MM.1S (cell line): Measurements from ENCODE around the gene SUCO.

Experiments
- DNase-seq: peaks from one replicate; pipeline ENCODE4 v3.0.0-alpha.2; 2015
- H2AFZ ChIP-seq: fragments of 300-600 bp; sonication (generic); 2 replicates; pipeline ENCODE4 v1.6.0; 2016; ENCODE audit warnings: antibody characterized with exemption, low read length
- H3F3A ChIP-seq: fragments of 300-600 bp; sonication (generic); 2 replicates; pipeline ENCODE4 v1.6.1; 2016; ENCODE audit warnings: mild to moderate bottlenecking, antibody characterized with exemption, low read length, moderate library complexity, mixed read lengths; ENCODE audit not compliant: insufficient read depth
- H3K27ac ChIP-seq: fragments of 300-600 bp; sonication (generic); 2 replicates; pipeline ENCODE4 v1.5.1; 2016; ENCODE audit warnings: mild to moderate bottlenecking, low read length
- H3K27me3 ChIP-seq: fragments of 300-600 bp; sonication (generic); replicated peaks from 2 replicates; pipeline ENCODE4 v1.6.0; 2016; ENCODE audit warnings: low read length; ENCODE audit not compliant: insufficient read depth
- H3K36me3 ChIP-seq: fragments of 300-600 bp; sonication (generic); replicated peaks from 2 replicates; pipeline ENCODE4 v1.6.1; 2016; ENCODE audit warnings: mild to moderate bottlenecking, low read length, mixed read lengths; ENCODE audit not compliant: insufficient read depth
- H3K4me1 ChIP-seq: fragments of 300-600 bp; sonication (generic); 2 replicates; pipeline ENCODE4 v1.6.1; 2016; ENCODE audit warnings: low read length, mixed read lengths
- H3K4me2 ChIP-seq: fragments of 300-600 bp; sonication (generic); 2 replicates; pipeline ENCODE4 v1.6.0; 2016; ENCODE audit warnings: low read depth, low read length
- H3K4me3 ChIP-seq: fragments of 300-600 bp; sonication (generic); 2 replicates; pipeline ENCODE4 v1.5.1; 2016; ENCODE audit warnings: low read length, mixed read lengths
- H3K79me2 ChIP-seq: fragments of 300-600 bp; sonication (generic); 2 replicates; pipeline ENCODE4 v1.6.1; 2016; ENCODE audit warnings: mixed run types, low read length, mixed read lengths
- H3K9ac ChIP-seq: fragments of 300-600 bp; sonication (generic); 2 replicates; pipeline ENCODE4 v1.6.1; 2016; ENCODE audit warnings: low read length, mixed read lengths
- H3K9me2 ChIP-seq: fragments of 300-600 bp; sonication (generic); replicated peaks from 2 replicates; pipeline ENCODE4 v1.6.1; 2016; ENCODE audit warnings: mild to moderate bottlenecking, low read length, mixed read lengths; ENCODE audit not compliant: insufficient read depth
- H3K9me3 ChIP-seq: fragments of 300-600 bp; sonication (generic); replicated peaks from 2 replicates; pipeline ENCODE4 v1.6.1; 2016; ENCODE audit warnings: mild to moderate bottlenecking, low read length, mixed read lengths; ENCODE audit not compliant: insufficient read depth
- H4K20me1 ChIP-seq: fragments of 300-600 bp; sonication (generic); 2 replicates; pipeline ENCODE4 v1.6.1; 2016; ENCODE audit warnings: mild to moderate bottlenecking, low read length, moderate library complexity, mixed read lengths; ENCODE audit not compliant: insufficient read depth
- EZH2 ChIP-seq: fragments of 300-600 bp; sonication (generic); optimal IDR thresholded peaks from 2 replicates; pipeline ENCODE3; 2017; ENCODE audit warnings: low read depth, mild to moderate bottlenecking, antibody characterized with exemption, low read length, mixed read lengths
- EZH2phosphoT487 ChIP-seq: fragments of 300-600 bp; sonication (generic); IDR thresholded peaks from 2 replicates; pipeline ENCODE4 v1.6.1; 2018; ENCODE audit warnings: antibody characterized with exemption, low read length
- TF ChIP-seq, protein P1 (sequence below): fragments of 300-600 bp; sonication (generic); IDR thresholded peaks from 2 replicates; pipeline ENCODE4 v1.5.1; 2016; ENCODE audit warnings: antibody characterized with exemption, low read length, mixed read lengths

The SUCO gene, protein sequence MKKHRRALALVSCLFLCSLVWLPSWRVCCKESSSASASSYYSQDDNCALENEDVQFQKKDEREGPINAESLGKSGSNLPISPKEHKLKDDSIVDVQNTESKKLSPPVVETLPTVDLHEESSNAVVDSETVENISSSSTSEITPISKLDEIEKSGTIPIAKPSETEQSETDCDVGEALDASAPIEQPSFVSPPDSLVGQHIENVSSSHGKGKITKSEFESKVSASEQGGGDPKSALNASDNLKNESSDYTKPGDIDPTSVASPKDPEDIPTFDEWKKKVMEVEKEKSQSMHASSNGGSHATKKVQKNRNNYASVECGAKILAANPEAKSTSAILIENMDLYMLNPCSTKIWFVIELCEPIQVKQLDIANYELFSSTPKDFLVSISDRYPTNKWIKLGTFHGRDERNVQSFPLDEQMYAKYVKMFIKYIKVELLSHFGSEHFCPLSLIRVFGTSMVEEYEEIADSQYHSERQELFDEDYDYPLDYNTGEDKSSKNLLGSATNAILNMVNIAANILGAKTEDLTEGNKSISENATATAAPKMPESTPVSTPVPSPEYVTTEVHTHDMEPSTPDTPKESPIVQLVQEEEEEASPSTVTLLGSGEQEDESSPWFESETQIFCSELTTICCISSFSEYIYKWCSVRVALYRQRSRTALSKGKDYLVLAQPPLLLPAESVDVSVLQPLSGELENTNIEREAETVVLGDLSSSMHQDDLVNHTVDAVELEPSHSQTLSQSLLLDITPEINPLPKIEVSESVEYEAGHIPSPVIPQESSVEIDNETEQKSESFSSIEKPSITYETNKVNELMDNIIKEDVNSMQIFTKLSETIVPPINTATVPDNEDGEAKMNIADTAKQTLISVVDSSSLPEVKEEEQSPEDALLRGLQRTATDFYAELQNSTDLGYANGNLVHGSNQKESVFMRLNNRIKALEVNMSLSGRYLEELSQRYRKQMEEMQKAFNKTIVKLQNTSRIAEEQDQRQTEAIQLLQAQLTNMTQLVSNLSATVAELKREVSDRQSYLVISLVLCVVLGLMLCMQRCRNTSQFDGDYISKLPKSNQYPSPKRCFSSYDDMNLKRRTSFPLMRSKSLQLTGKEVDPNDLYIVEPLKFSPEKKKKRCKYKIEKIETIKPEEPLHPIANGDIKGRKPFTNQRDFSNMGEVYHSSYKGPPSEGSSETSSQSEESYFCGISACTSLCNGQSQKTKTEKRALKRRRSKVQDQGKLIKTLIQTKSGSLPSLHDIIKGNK (N-terminal part only)

DNA sequence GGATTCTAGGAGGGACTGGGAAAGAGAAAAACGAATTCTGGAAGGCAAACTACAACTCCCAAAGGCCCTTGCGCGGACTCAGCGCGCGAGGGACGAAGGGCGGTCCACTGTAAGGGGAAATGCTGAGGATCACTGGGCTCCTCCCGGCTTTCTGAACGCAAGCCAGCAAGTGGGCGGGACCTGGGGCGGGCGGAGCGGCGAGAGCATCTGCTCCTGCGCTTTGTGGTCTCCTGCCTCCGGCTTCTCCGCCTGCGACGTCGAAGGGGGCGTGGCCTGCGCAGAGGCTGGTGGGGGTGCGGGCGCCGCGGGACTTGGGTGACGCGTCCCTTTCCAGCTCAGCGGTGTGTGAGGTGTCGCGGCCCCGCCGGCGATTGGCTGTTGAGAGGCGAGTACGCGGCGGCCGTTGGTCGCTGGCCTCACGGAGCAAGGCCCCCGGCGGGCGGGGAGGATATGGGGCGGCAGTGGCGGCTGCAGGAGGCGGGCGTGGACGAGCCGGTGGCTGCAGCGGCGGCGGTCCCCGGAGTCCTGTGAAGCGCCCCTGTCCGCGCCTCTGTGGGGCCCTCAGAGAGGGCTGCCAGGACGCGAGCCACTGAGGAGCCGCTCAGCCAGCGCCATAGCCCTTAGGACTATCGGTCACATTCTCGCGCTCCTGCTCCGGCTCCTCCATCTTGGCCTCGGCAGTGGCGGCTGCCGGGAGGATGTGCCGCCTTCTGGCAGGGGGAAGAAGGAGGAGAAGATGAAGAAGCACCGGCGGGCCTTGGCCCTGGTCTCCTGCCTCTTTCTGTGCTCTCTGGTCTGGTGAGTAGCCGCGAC is at the start of gene SUCO:
SUCO (plus strand) TSS at position 451 of the 813 bp plus-strand sequence; CDS start at position 737, 286 bp downstream.
- Histone ChIP-seq H3K4me1 (peaks cover 22% of the 10 kb centered on the region), H4K20me1 (peaks cover 10% of the 10 kb centered on the region; the same call in 1 of the 2 replicates), H3K9me2 (no peaks in the 10 kb centered on the region), H3K9me3 (no peaks in the 10 kb centered on the region), H3K36me3 (no peaks in the 10 kb centered on the region), H3K79me2 (peaks cover 46% of the 10 kb centered on the region), H3K27me3 (no peaks in the 10 kb centered on the region), H3F3A (peaks cover 16% of the 10 kb centered on the region; the same call in 1 of the 2 replicates), H3K4me3 (peak within 1 kb of the TSS; percentile 93), H3K9ac (peak within 1 kb of the TSS; percentile 95), H2AFZ (peak within 1 kb of the TSS; percentile 90), H3K27ac (peak within 1 kb of the TSS; percentile 95), H3K4me2 (peak within 1 kb of the TSS; percentile 78)
- TF ChIP-seq EZH2phosphoT487 (no peak), EZH2 (no peak)
- TF ChIP-seq, protein P1, sequence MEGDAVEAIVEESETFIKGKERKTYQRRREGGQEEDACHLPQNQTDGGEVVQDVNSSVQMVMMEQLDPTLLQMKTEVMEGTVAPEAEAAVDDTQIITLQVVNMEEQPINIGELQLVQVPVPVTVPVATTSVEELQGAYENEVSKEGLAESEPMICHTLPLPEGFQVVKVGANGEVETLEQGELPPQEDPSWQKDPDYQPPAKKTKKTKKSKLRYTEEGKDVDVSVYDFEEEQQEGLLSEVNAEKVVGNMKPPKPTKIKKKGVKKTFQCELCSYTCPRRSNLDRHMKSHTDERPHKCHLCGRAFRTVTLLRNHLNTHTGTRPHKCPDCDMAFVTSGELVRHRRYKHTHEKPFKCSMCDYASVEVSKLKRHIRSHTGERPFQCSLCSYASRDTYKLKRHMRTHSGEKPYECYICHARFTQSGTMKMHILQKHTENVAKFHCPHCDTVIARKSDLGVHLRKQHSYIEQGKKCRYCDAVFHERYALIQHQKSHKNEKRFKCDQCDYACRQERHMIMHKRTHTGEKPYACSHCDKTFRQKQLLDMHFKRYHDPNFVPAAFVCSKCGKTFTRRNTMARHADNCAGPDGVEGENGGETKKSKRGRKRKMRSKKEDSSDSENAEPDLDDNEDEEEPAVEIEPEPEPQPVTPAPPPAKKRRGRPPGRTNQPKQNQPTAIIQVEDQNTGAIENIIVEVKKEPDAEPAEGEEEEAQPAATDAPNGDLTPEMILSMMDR = no peak
- peak; percentile 100 for DNase-seq

DNA sequence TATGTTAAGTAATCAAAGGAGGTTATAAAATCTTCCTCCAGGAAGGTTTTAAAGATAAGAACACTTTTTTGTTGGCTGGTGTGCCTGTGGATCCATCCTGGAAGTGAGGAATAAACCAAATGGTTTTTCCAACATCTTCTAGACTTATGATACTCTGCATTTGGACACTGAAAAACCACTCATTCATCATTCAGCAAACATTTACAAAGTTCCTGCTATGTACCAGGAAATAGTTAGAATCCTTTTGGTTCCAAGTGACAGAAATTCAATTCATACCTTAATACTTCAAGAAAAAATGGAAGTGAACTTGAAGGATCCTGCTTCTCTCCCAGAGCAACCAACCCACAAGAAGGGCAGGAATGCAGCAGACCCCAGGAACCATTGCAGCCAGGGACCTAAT is 49.5 kb upstream of the SUCO start:
- Histone ChIP-seq H3K79me2 (no peaks in the 10 kb centered on the region), H2AFZ (no peak overlapping the region), H3K4me2 (no peak overlapping the region), H3K9ac (no peak overlapping the region), H4K20me1 (no peaks in the 10 kb centered on the region), H3K9me2 (no peaks in the 10 kb centered on the region), H3K4me1 (no peaks in the 10 kb centered on the region), H3F3A (no peaks in the 10 kb centered on the region), H3K4me3 (no peak overlapping the region), H3K36me3 (no peaks in the 10 kb centered on the region), H3K27ac (no peak overlapping the region), H3K27me3 (no peaks in the 10 kb centered on the region), H3K9me3 (no peaks in the 10 kb centered on the region)
- TF ChIP-seq, protein P1 = no peak
- TF ChIP-seq EZH2 (no peak), EZH2phosphoT487 (no peak)
- DNase-seq = no peak

DNA sequence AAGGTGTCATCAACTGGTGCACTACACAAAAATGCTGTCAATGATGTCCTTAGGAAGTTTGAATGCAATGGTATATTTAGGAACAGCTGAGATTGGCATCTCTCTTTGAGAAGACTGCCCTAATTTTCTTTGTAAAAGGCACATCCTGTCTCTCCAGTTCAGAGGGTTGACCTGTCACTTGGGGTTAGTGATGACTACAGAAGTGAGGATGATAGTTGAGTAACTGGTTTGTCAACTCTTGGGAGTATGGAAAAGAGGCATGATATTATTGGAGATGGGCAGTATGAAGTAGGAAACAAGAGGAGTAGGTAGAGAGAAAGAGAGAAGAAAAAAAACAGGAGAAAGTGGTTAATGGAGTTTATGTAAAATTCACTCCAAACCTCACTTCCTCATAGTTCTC is 48.7 kb upstream of the SUCO start:
- H3K4me2 ChIP-seq = no peak overlapping the region
- DNase-seq = no peak
- no peak overlapping the region for H2AFZ ChIP-seq
- no peaks in the 10 kb centered on the region for H3K79me2 ChIP-seq
- TF ChIP-seq EZH2phosphoT487 = no peak
- TF ChIP-seq, protein P1 = no peak
- TF ChIP-seq EZH2 = no peak
- no peaks in the 10 kb centered on the region for H3K36me3 ChIP-seq
- no peak overlapping the region for H3K4me3 ChIP-seq
- no peaks in the 10 kb centered on the region for H3F3A ChIP-seq
- H3K27me3 ChIP-seq = no peaks in the 10 kb centered on the region
- no peaks in the 10 kb centered on the region for H3K9me2 ChIP-seq
- no peaks in the 10 kb centered on the region for H4K20me1 ChIP-seq
- no peaks in the 10 kb centered on the region for H3K4me1 ChIP-seq
- no peak overlapping the region for H3K27ac ChIP-seq
- no peaks in the 10 kb centered on the region for H3K9me3 ChIP-seq
- H3K9ac ChIP-seq = no peak overlapping the region
